LNCaP clone FGC (cell line): ENCODE measurements around the gene VIM.

Experiments used
- DNase-seq: peaks from one replicate; pipeline ENCODE4 v3.0.0-alpha.2; 2011; ENCODE audit warnings: low read depth
- H3K4me3 ChIP-seq: 2 replicates; pipeline ENCODE4 v1.5.1; 2011; ENCODE audit warnings: mild to moderate bottlenecking, low read depth, low read length, control low read depth
- TF ChIP-seq, protein P1 (sequence below): IDR thresholded peaks from 2 replicates; pipeline ENCODE4 v1.5.1; 2012; ENCODE audit warnings: mild to moderate bottlenecking; ENCODE audit not compliant: control insufficient read depth, insufficient read depth; ENCODE audit errors: extremely low read depth

The VIM gene

DNA sequence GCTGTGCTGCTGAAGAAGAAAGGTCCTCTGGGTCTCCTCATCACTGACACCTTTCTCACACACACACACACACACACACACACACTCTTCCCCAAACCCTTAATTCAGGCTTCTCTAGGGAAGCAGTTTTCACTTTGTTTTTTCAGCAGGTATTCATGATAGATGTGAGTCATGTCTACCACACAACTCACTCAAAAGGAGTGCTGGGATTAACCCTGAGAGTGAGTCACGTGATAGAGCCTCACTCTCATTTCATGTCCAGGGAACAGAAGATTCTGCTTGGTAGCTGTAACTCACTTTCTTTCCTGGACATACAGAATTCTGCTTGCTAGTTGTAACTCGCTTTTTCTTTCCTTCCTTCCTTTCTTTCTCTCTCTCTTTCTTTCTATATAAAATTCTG, 45.4 kb downstream of the VIM start:
- H3K4me3 ChIP-seq, result no peak overlapping the region
- no peak for DNase-seq
- TF ChIP-seq, protein P1, sequence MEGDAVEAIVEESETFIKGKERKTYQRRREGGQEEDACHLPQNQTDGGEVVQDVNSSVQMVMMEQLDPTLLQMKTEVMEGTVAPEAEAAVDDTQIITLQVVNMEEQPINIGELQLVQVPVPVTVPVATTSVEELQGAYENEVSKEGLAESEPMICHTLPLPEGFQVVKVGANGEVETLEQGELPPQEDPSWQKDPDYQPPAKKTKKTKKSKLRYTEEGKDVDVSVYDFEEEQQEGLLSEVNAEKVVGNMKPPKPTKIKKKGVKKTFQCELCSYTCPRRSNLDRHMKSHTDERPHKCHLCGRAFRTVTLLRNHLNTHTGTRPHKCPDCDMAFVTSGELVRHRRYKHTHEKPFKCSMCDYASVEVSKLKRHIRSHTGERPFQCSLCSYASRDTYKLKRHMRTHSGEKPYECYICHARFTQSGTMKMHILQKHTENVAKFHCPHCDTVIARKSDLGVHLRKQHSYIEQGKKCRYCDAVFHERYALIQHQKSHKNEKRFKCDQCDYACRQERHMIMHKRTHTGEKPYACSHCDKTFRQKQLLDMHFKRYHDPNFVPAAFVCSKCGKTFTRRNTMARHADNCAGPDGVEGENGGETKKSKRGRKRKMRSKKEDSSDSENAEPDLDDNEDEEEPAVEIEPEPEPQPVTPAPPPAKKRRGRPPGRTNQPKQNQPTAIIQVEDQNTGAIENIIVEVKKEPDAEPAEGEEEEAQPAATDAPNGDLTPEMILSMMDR, result no peak

DNA sequence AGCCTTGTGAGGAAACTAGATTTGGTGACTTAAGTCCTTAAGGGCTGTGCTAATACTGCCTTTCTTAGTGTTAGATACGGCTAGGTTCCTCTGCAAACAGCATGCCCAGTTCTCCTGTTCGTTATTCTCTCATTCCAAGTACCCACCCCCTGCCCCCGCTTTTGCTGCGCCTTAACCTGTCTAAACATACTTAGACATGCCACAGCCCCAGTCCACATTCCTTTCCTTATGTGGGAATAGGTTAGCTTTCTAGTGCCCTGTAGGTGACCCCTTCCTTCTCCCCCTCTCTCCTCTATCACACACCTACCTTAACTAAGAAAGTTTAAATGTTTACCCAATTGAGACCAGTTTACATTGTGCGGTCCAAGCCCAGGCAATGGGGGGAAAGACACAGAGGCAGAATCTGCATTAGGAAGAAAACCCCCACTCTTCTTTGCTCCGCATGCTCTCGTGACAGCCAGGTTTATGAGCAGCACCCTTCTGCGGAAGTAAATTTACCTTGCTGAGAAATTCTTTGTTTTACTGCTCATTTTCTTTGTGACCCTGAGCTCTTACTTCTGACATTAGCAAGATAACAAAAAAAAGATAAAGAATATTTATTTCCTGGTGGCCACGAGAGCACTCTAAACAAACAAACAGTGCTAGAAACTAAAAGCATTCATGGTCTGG, 48.8 kb downstream of the VIM start:
- no peak for DNase-seq
- H3K4me3 ChIP-seq, result no peak overlapping the region
- TF ChIP-seq, protein P1, result no peak

DNA sequence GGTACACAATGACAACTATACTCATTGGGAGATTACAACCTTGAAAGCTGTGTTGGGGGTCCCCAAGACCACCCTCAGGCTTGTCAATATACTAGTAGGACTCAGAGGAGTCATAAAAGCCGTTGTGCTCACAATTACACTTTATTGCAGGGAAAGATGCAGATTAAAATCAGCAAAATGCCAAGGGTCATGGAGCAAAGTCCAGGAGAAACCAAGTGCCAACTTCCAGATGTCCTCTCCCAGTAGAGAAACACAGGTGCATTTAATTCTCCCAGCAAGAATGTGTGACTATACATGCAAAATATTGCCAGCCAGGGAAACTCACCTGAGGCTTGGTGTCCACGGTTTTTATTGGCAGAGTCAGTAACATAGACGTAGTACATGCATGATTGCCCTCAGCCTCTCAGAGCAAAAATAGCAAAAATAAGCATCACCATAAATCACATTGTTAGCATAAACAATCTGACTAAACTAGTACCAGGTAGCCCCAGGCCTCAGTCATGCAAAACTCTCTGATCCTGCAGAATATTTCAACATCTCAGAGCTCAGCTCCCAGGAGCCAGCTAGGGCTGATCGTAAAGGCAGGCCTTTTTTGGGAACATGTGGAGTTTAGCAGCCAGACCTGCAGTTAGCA, 50.7 kb downstream of the VIM start:
- TF ChIP-seq, protein P1, result no peak
- H3K4me3 ChIP-seq, result no peak overlapping the region
- no peak for DNase-seq

DNA sequence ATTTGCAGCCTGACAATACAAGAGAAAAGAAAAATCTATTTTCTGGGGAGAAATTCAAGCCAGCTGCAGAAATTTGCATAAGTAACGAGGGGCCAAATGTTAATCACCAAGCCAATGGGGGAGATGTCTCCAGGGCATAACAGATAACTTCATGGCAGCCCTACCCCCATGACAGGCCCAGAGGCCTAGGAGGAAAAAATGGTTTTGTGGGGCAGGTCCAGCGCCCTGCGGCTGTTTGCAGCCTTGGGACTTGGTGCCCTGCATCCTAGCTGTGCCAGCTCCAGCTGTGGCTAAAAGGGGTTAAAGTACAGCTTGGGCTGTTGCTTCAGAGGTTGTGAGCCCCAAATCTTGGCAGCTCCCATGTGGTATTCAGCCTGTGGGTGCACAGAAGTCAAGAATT, 54.3 kb downstream of the VIM start:
- no peak for DNase-seq
- TF ChIP-seq, protein P1, result no peak
- no peak overlapping the region for H3K4me3 ChIP-seq

DNA sequence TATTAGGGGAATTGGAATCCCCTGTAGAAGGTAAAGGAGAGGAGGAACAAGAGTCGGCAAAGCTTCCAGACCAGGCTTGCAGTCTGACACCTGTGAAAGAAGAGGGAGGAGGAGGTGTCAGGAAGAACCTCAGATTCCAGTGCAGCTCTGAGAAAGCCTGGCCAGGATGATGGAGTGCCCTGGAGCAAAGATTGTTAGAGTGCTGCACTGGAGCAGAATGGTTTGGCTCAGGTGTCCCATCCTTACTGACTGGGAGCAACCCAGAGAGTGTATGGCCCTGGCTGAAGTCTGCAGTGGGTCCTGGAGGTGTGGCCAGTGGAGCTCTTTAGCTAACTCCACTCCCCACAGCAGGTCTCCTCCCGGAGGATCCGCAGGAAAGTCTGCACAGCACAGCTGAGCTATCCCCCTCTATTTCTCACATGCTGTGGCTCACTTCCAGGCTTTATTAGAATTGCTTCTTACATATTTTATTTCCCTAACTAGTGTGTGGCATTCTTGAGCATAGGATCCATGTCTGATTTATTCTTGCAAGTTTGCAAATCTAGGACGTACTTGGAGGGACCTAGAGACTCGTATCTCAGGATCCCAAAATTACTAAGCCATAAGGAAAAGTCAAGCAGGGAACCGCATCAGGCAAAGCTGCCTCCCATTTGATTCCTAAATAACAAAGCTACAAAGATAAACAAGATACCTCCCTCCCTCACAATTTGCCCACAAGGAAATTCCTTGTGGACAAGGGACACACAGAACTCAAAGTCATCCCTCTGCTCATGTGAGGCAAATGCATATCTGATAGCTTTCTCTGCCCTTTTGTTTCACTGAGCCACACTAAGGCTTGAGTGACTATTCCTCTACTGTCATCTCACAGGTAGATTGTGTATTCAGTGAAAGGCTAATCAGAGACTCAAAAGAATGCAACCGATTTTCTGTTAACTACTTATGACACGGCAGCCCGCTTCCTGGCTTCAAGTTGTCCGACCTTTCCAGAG, 58.8 kb downstream of the VIM start:
- TF ChIP-seq, protein P1, result no peak
- no peak overlapping the region for H3K4me3 ChIP-seq
- no peak for DNase-seq
